OCI-LY1 (cell line): Measurements from ENCODE around the gene PLA2G2E.

Experiments
- H2AFZ ChIP-seq: fragments of 200-600 bp; sonication (generic), shearing (Covaris generic); 2 replicates; pipeline ENCODE4 v1.6.0; 2014; ENCODE audit warnings: antibody characterized with exemption, mild to moderate bottlenecking, low read length
- H3F3A ChIP-seq: fragments of 200-600 bp; sonication (generic), shearing (Covaris generic); 2 replicates; pipeline ENCODE4 v1.6.0; 2014; ENCODE audit warnings: mild to moderate bottlenecking, antibody characterized with exemption, low read length, moderate library complexity; ENCODE audit not compliant: insufficient read depth
- H3K27ac ChIP-seq: fragments of 200-600 bp; sonication (generic); 2 replicates; pipeline ENCODE4 v1.5.1; 2014; ENCODE audit warnings: low read length, mixed run types, mild to moderate bottlenecking, low read depth; ENCODE audit not compliant: poor library complexity, severe bottlenecking
- H3K27me3 ChIP-seq: fragments of 200-600 bp; sonication (generic); 2 replicates; pipeline ENCODE4 v1.6.0; 2014; ENCODE audit warnings: antibody characterized with exemption, mild to moderate bottlenecking, low read length, moderate library complexity; ENCODE audit not compliant: insufficient read depth
- H3K36me3 ChIP-seq: fragments of 200-600 bp; sonication (generic); 2 replicates; pipeline ENCODE4 v1.6.1; 2014; ENCODE audit warnings: mild to moderate bottlenecking, antibody characterized with exemption, low read length, moderate library complexity, mixed read lengths; ENCODE audit not compliant: insufficient read depth
- H3K4me1 ChIP-seq: fragments of 200-600 bp; sonication (generic); 2 replicates; pipeline ENCODE4 v1.5.1; 2014; ENCODE audit warnings: mild to moderate bottlenecking, low read length, moderate library complexity; ENCODE audit not compliant: insufficient read depth, severe bottlenecking
- H3K4me2 ChIP-seq: fragments of 200-600 bp; sonication (generic), shearing (Covaris generic); 2 replicates; pipeline ENCODE4 v1.6.1; 2014; ENCODE audit warnings: low read length
- H3K4me3 ChIP-seq: fragments of 200-600 bp; sonication (generic); 2 replicates; pipeline ENCODE4 v1.5.1; 2014; ENCODE audit warnings: low read length, low read depth, mild to moderate bottlenecking, mixed read lengths; ENCODE audit not compliant: poor library complexity, severe bottlenecking
- H3K79me2 ChIP-seq: fragments of 200-600 bp; shearing (Covaris generic); 2 replicates; pipeline ENCODE4 v1.6.1; 2016; ENCODE audit warnings: mixed run types, low read length, mixed read lengths; ENCODE audit not compliant: insufficient read depth
- H3K9ac ChIP-seq: fragments of 200-600 bp; sonication (generic), shearing (Covaris generic); 2 replicates; pipeline ENCODE4 v1.6.1; 2014; ENCODE audit warnings: mild to moderate bottlenecking, low read length, mixed read lengths
- H3K9me2 ChIP-seq: fragments of 200-600 bp; sonication (generic), shearing (Covaris generic); 2 replicates; pipeline ENCODE4 v1.6.1; 2014; ENCODE audit warnings: low read depth, mild to moderate bottlenecking, low read length, mixed read lengths
- H3K9me3 ChIP-seq: fragments of 200-600 bp; shearing (Covaris generic); 2 replicates; pipeline ENCODE4 v1.6.1; 2014; ENCODE audit warnings: low read length, mixed read lengths
- H4K20me1 ChIP-seq: fragments of 200-600 bp; sonication (generic), shearing (Covaris generic); 2 replicates; pipeline ENCODE4 v1.6.0; 2016; ENCODE audit warnings: mild to moderate bottlenecking, low read length; ENCODE audit not compliant: insufficient read depth
- CTCF ChIP-seq: fragments of 200-600 bp; sonication (generic), shearing (Covaris generic); IDR thresholded peaks from 2 replicates; pipeline ENCODE4 v1.5.1; 2017; ENCODE audit warnings: mild to moderate bottlenecking, antibody characterized with exemption, low read length, moderate library complexity, mixed read lengths
- EZH2 ChIP-seq: fragments of 200-600 bp; sonication (generic), shearing (Covaris generic); IDR thresholded peaks from 2 replicates; pipeline ENCODE4 v1.8.0; 2017; ENCODE audit warnings: borderline replicate concordance, mixed run types, mild to moderate bottlenecking, antibody characterized with exemption, low read length, moderate library complexity, mixed read lengths

The PLA2G2E gene

DNA sequence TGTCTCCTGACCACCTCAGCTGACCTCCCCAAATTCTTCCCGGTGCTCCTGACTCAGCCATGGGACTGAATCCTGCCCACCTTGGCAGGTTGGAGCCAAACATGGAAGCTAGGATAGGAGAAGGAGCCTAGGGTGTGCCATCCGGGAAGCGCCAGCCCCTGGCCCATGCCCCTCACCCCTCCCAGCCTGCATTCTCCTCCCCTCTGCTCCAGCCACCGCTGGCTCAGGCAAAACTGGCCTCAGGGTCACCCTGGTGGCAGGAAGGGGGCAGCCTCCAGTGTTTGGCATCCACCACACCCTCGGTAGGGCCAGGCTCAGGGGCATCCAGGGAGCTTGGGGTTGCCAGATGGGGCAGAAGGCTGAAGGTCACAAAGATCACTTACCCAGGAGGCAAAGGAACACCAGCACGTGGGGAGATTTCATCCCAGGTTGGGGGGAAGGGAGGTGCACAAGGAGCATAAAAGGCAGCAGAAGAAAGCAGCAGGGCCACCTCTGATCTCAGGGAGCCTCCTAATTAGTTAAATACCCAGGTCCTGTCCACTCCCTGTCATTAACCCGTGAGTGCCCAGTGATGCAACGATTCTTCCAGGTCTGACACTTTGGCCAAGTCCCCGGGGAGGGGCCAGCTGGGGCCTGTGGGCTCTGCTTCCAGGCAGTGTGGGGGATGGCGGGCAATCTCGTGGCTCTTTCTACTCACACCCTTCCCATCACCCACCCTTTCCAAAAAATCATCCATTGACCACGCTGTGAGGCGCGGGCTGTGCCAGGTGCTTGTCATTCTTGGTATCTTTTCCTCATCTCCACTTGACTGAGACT lies at the start of gene PLA2G2E:
Gene PLA2G2E (minus strand): TSS at position 481 of the 816 bp plus-strand sequence. CDS start 58 bp downstream, at position 423.
- no peak within 1 kb of the TSS for H2AFZ ChIP-seq
- H3K9me3 ChIP-seq = no peaks in the 10 kb centered on the region
- no peak within 1 kb of the TSS for H3K27ac ChIP-seq
- TF ChIP-seq CTCF (no peak), EZH2 (no peak)
- no peak within 1 kb of the TSS for H3K9ac ChIP-seq
- no peaks in the 10 kb centered on the region for H3K27me3 ChIP-seq
- no peaks in the 10 kb centered on the region for H3K36me3 ChIP-seq
- H3K4me2 ChIP-seq = no peak within 1 kb of the TSS
- H3K79me2 ChIP-seq = no peaks in the 10 kb centered on the region
- H3K4me1 ChIP-seq = no peaks in the 10 kb centered on the region
- no peak within 1 kb of the TSS for H3K4me3 ChIP-seq
- H3F3A ChIP-seq = no peaks in the 10 kb centered on the region
- no peaks in the 10 kb centered on the region for H3K9me2 ChIP-seq
- no peaks in the 10 kb centered on the region for H4K20me1 ChIP-seq

DNA sequence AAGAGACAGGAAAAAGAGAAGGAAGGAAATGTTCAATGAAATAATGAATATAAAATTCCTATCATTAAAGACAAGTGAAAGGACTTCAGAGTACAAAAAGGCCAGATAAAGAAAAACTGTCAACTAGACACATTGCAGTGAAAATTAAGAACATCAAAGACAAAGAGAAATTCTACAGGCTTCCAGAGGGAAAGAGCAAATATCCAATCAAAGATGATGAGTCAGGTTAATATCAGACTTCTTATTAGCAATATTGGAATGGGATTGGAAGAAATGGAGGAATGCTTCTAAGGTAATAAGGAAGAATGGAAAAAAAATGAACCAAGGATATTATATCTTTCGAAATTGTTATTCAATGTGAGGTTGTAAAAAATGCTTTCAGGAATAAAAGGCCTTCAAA lies 48.2 kb upstream of the PLA2G2E start:
- Histone ChIP-seq H3K27ac (no peak overlapping the region), H3K9me2 (no peaks in the 10 kb centered on the region), H2AFZ (no peak overlapping the region), H3K36me3 (no peaks in the 10 kb centered on the region), H3K9ac (no peak overlapping the region), H4K20me1 (no peaks in the 10 kb centered on the region), H3K27me3 (0 out of 2 replicates have a peak, but pooled peaks cover 3% of the 10 kb centered on the region), H3K4me1 (no peaks in the 10 kb centered on the region), H3K79me2 (no peaks in the 10 kb centered on the region), H3K9me3 (no peaks in the 10 kb centered on the region), H3K4me2 (no peak overlapping the region), H3F3A (no peaks in the 10 kb centered on the region), H3K4me3 (no peak overlapping the region)
- TF ChIP-seq CTCF (no peak), EZH2 (no peak)

- Histone ChIP-seq H4K20me1 (no peaks in the 10 kb centered on the region), H3K27ac (no peak overlapping the region), H2AFZ (no peak overlapping the region), H3K9me2 (no peaks in the 10 kb centered on the region), H3K36me3 (no peaks in the 10 kb centered on the region), H3K4me1 (no peaks in the 10 kb centered on the region), H3K79me2 (no peaks in the 10 kb centered on the region), H3K27me3 (0 out of 2 replicates have a peak, but pooled peaks cover 3% of the 10 kb centered on the region), H3F3A (no peaks in the 10 kb centered on the region), H3K4me3 (no peak overlapping the region), H3K9ac (no peak overlapping the region), H3K4me2 (no peak overlapping the region), H3K9me3 (no peaks in the 10 kb centered on the region)
- TF ChIP-seq EZH2 = no peak
- TF ChIP-seq CTCF = no peak
These were observed 46.7 kb upstream of the PLA2G2E start for GRCh38 chr1:19969898-19970660.
